ENCODE measurements around the gene TMBIM4.

TMBIM4 gene

DNA sequence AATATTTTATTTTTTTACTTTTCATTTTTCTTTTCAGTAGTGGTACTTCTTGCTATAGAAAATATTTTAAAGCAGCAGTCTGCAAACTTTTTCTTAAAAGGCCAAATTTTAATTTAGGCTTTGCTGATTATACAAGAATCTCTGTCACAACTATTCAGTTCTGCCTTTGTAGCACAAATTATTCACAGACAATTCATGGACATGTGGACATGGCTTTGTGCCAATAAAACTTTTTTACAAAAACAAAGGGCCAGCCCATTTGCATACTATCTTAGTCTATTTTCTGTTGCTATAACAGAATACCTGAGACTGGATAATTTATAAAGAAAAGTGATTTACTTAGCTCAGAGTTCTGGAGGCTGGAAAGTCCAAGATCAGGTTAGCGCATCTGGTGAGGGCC is 56.3 kb downstream of the TMBIM4 start:
- DNase-seq (ENCODE audit: insufficient read length, low spot score) (no peak), FAIRE-seq (no peak)
- TF ChIP-seq CTCF (IDR thresholded peaks at IDR 0.05; ENCODE audit: insufficient read depth, missing control alignments), result no peak

- TF ChIP-seq CTCF (IDR thresholded peaks at IDR 0.05; ENCODE audit: insufficient read depth, missing control alignments), result no peak
- FAIRE-seq (no peak), DNase-seq (ENCODE audit: insufficient read length, low spot score) (no peak)
Measured at GRCh38 chr12:66111605-66112004, 58.2 kb downstream of the TMBIM4 start.

- no peak for TF ChIP-seq CTCF (IDR thresholded peaks at IDR 0.05; ENCODE audit: insufficient read depth, missing control alignments)
- FAIRE-seq (no peak), DNase-seq (ENCODE audit: insufficient read length, low spot score) (no peak)
Measured at GRCh38 chr12:66109056-66109455, 60.7 kb downstream of the TMBIM4 start.

- DNase-seq (ENCODE audit: insufficient read length, low spot score) (no peak), FAIRE-seq (no peak)
- no peak for TF ChIP-seq CTCF (IDR thresholded peaks at IDR 0.05; ENCODE audit: insufficient read depth, missing control alignments)
Measured at GRCh38 chr12:66108386-66108785, 61.4 kb downstream of the TMBIM4 start.

- FAIRE-seq (peak; percentile 53), DNase-seq (ENCODE audit: insufficient read length, low spot score) (no peak)
- TF ChIP-seq CTCF (IDR thresholded peaks at IDR 0.05; ENCODE audit: insufficient read depth, missing control alignments), result peak; percentile 64
Measured at GRCh38 chr12:66107451-66107915, 62.3 kb downstream of the TMBIM4 start.

- FAIRE-seq (no peak), DNase-seq (ENCODE audit: insufficient read length, low spot score) (no peak)
- TF ChIP-seq CTCF (IDR thresholded peaks at IDR 0.05; ENCODE audit: insufficient read depth, missing control alignments), result no peak
Measured at GRCh38 chr12:66103016-66103913, 66.5 kb downstream of the TMBIM4 start.

Data from D721Med (cell line).